ENCODE results near the gene DCC. TPM values are rescaled to one million over a fixed set of nuclear protein-coding genes. Genes with fewer than 3 reads are reported as not detected.

Gene DCC
- total RNA-seq, 1 donor from 2014 or later: under 0.01 TPM

DNA sequence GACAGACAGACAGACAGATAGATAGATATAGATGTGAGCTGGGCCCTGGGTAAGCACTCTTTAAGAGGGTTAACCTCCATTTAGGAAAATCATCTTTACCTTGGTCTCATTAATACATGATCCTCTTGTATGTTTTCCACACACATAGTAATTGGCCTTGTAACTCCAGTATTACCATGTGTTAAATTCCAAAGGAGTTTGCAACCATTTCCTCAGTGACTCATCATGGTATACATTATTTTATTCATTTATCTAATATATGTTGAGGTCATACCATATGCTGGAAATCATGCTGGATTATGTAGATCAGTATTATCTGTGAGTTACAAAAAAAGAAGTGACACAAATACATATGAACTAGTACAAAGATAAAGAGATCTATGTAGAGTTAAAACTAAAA lies 504.3 kb downstream of the DCC start:
- no peaks in the 10 kb centered on the region for H3K4me1 ChIP-seq (ENCODE audit: control insufficient read depth in 3 of 3, insufficient read depth in 3 of 3, low read length in 3 of 3)
- H3K9me3 ChIP-seq (ENCODE audit: control insufficient read depth in 3 of 3, low read length in 3 of 3): peaks cover 0 to 2% (median 0%) of the 10 kb centered on the region in 3 donors
- no peaks in the 10 kb centered on the region for H3K36me3 ChIP-seq (ENCODE audit: control insufficient read depth in 3 of 3, insufficient read depth in 3 of 3, low read length in 3 of 3)
- H3K4me3 ChIP-seq (ENCODE audit: low read length in 3 of 3): no peak overlapping the region
- H3K27me3 ChIP-seq (ENCODE audit: control insufficient read depth in 3 of 3, insufficient read depth in 3 of 3, low read length in 3 of 3): no peaks in the 10 kb centered on the region
- no peak overlapping the region for H3K9ac ChIP-seq (ENCODE audit: low read depth in 1 of 3, low read length in 3 of 3)
- no peak overlapping the region for H3K27ac ChIP-seq (ENCODE audit: low read depth, low read length)

DNA sequence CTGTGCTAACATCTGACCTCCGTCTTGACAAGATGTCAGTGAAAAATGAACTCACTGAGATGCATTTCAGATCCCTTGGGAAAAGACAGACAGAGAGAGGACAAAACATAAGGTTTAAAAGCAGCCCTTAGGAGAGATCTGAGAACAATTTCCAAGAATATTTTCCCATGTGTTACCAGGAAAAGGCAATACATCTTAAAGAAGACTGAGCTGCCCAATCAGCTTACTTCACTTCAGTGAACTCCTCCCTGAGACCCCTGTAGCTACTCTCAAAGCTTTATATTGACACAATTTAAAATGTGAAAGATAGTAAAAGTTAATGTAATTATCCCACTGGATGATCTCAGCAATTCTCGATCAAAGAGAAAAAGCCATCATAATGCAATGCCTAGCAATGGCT lies 505.0 kb downstream of the DCC start:
- H3K9me3 ChIP-seq (ENCODE audit: control insufficient read depth in 3 of 3, low read length in 3 of 3): peaks cover 0 to 2% (median 0%) of the 10 kb centered on the region in 3 donors
- no peak overlapping the region for H3K27ac ChIP-seq (ENCODE audit: low read depth, low read length)
- H3K36me3 ChIP-seq (ENCODE audit: control insufficient read depth in 3 of 3, insufficient read depth in 3 of 3, low read length in 3 of 3): no peaks in the 10 kb centered on the region
- no peaks in the 10 kb centered on the region for H3K27me3 ChIP-seq (ENCODE audit: control insufficient read depth in 3 of 3, insufficient read depth in 3 of 3, low read length in 3 of 3)
- H3K4me3 ChIP-seq (ENCODE audit: low read length in 3 of 3): no peak overlapping the region
- no peaks in the 10 kb centered on the region for H3K4me1 ChIP-seq (ENCODE audit: control insufficient read depth in 3 of 3, insufficient read depth in 3 of 3, low read length in 3 of 3)
- H3K9ac ChIP-seq (ENCODE audit: low read depth in 1 of 3, low read length in 3 of 3): no peak overlapping the region

GRCh38 chr18:52850031-52850560 lies 510.1 kb downstream of the DCC start:
- no peaks in the 10 kb centered on the region for H3K36me3 ChIP-seq (ENCODE audit: control insufficient read depth in 3 of 3, insufficient read depth in 3 of 3, low read length in 3 of 3)
- H3K4me3 ChIP-seq (ENCODE audit: low read length in 3 of 3): no peak overlapping the region
- H3K4me1 ChIP-seq (ENCODE audit: control insufficient read depth in 3 of 3, insufficient read depth in 3 of 3, low read length in 3 of 3): no peaks in the 10 kb centered on the region
- no peak overlapping the region for H3K27ac ChIP-seq (ENCODE audit: low read depth, low read length)
- no peaks in the 10 kb centered on the region for H3K9me3 ChIP-seq (ENCODE audit: control insufficient read depth in 3 of 3, low read length in 3 of 3)
- H3K9ac ChIP-seq (ENCODE audit: low read depth in 1 of 3, low read length in 3 of 3): no peak overlapping the region
- no peaks in the 10 kb centered on the region for H3K27me3 ChIP-seq (ENCODE audit: control insufficient read depth in 3 of 3, insufficient read depth in 3 of 3, low read length in 3 of 3)

- Histone ChIP-seq H3K9ac (ENCODE audit: low read depth in 1 of 3, low read length in 3 of 3) (no peak overlapping the region), H3K4me3 (ENCODE audit: low read length in 3 of 3) (no peak overlapping the region), H3K27me3 (ENCODE audit: control insufficient read depth in 3 of 3, insufficient read depth in 3 of 3, low read length in 3 of 3) (no peaks in the 10 kb centered on the region), H3K27ac (ENCODE audit: low read depth, low read length) (no peak overlapping the region), H3K36me3 (ENCODE audit: control insufficient read depth in 3 of 3, insufficient read depth in 3 of 3, low read length in 3 of 3) (no peaks in the 10 kb centered on the region), H3K9me3 (ENCODE audit: control insufficient read depth in 3 of 3, low read length in 3 of 3) (no peaks in the 10 kb centered on the region), H3K4me1 (ENCODE audit: control insufficient read depth in 3 of 3, insufficient read depth in 3 of 3, low read length in 3 of 3) (no peaks in the 10 kb centered on the region)
Observed at GRCh38 chr18:52861558-52861957, 521.6 kb downstream of the DCC start.

DNA sequence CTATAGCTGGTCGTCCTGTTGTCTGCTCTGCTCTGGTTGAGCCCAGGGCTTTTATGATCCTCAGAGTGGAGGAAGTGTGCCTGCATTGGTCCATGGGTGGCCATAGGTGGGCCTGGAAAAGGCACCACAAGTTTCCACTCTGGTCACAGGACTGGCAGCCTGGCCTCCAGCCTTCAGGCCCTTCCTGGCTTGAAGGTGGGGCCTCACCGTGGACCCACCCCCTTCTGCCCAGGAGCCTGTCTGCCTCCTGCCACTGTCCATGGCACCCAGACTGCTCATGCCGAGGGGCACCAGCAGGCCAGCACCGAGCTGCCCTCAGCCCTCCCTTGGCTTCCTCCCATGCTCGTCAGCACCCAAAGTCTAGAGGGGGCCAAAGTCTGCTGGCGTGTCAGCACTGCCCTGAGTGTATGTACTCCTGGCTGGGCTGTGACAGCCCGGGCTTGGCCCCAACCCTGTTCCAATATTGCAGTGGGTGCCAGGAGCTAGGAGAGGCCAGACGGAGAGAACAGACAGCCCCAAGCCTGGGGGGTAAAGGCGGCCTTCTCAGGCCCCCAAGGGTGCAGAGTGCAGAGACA lies 529.4 kb downstream of the DCC start:
- Histone ChIP-seq H3K9ac (ENCODE audit: low read depth in 1 of 3, low read length in 3 of 3) (no peak overlapping the region), H3K9me3 (ENCODE audit: control insufficient read depth in 3 of 3, low read length in 3 of 3) (no peaks in the 10 kb centered on the region), H3K4me3 (ENCODE audit: low read length in 3 of 3) (no peak overlapping the region), H3K36me3 (ENCODE audit: control insufficient read depth in 3 of 3, insufficient read depth in 3 of 3, low read length in 3 of 3) (no peaks in the 10 kb centered on the region), H3K27me3 (ENCODE audit: control insufficient read depth in 3 of 3, insufficient read depth in 3 of 3, low read length in 3 of 3) (no peaks in the 10 kb centered on the region), H3K27ac (ENCODE audit: low read depth, low read length) (no peak overlapping the region), H3K4me1 (ENCODE audit: control insufficient read depth in 3 of 3, insufficient read depth in 3 of 3, low read length in 3 of 3) (no peaks in the 10 kb centered on the region)

- no peaks in the 10 kb centered on the region for H3K27me3 ChIP-seq (ENCODE audit: control insufficient read depth in 3 of 3, insufficient read depth in 3 of 3, low read length in 3 of 3)
- no peaks in the 10 kb centered on the region for H3K9me3 ChIP-seq (ENCODE audit: control insufficient read depth in 3 of 3, low read length in 3 of 3)
- H3K27ac ChIP-seq (ENCODE audit: low read depth, low read length): no peak overlapping the region
- H3K9ac ChIP-seq (ENCODE audit: low read depth in 1 of 3, low read length in 3 of 3): no peak overlapping the region
- H3K36me3 ChIP-seq (ENCODE audit: control insufficient read depth in 3 of 3, insufficient read depth in 3 of 3, low read length in 3 of 3): no peaks in the 10 kb centered on the region
- H3K4me3 ChIP-seq (ENCODE audit: low read length in 3 of 3): no peak overlapping the region
- no peaks in the 10 kb centered on the region for H3K4me1 ChIP-seq (ENCODE audit: control insufficient read depth in 3 of 3, insufficient read depth in 3 of 3, low read length in 3 of 3)
Observed at GRCh38 chr18:52869942-52870907, 530.2 kb downstream of the DCC start.

DNA sequence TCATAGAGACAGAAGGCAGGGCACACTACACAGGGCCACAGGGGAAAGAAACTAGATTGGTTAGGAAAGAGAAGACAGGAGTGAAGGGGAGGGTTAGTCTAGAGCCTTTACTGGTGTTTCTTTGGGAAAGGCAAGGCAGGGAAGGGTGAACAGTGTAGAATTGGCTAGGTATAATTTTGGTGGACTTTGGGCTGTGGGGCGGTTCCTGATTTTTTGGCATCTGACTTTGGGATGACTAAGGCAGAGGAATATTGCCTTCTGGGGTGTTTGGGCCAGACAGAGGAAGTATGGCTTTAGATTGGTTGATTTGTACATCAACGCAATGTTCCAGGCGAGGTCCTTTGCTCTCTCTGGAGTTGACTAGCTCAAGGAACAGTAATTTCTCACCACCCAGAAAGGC lies 534.8 kb downstream of the DCC start:
- H3K9me3 ChIP-seq (ENCODE audit: control insufficient read depth in 3 of 3, low read length in 3 of 3): no peaks in the 10 kb centered on the region
- no peaks in the 10 kb centered on the region for H3K36me3 ChIP-seq (ENCODE audit: control insufficient read depth in 3 of 3, insufficient read depth in 3 of 3, low read length in 3 of 3)
- no peaks in the 10 kb centered on the region for H3K4me1 ChIP-seq (ENCODE audit: control insufficient read depth in 3 of 3, insufficient read depth in 3 of 3, low read length in 3 of 3)
- H3K9ac ChIP-seq (ENCODE audit: low read depth in 1 of 3, low read length in 3 of 3): no peak overlapping the region
- H3K27ac ChIP-seq (ENCODE audit: low read depth, low read length): no peak overlapping the region
- no peak overlapping the region for H3K4me3 ChIP-seq (ENCODE audit: low read length in 3 of 3)
- no peaks in the 10 kb centered on the region for H3K27me3 ChIP-seq (ENCODE audit: control insufficient read depth in 3 of 3, insufficient read depth in 3 of 3, low read length in 3 of 3)

DNA sequence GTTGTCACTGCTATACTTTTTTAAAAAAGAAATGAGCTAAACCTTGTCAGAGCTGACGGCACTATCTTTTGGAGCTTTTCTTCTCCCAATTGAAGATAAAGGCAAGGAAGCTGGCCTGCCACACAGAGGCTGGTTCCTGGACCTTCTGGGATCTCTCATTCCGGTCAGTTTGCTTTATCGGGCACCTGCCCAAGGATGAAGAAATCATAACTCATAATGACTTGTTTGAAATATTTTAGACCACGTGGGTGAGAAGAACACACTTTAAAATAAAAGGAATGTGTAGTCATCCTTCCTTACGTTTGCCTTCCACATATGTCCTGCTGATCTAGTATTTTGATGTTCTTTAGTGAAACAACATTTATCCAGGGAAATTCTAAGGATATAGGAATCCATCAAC lies 535.7 kb downstream of the DCC start:
- Histone ChIP-seq H3K4me1 (ENCODE audit: control insufficient read depth in 3 of 3, insufficient read depth in 3 of 3, low read length in 3 of 3) (no peaks in the 10 kb centered on the region), H3K9me3 (ENCODE audit: control insufficient read depth in 3 of 3, low read length in 3 of 3) (no peaks in the 10 kb centered on the region), H3K36me3 (ENCODE audit: control insufficient read depth in 3 of 3, insufficient read depth in 3 of 3, low read length in 3 of 3) (no peaks in the 10 kb centered on the region), H3K9ac (ENCODE audit: low read depth in 1 of 3, low read length in 3 of 3) (no peak overlapping the region), H3K4me3 (ENCODE audit: low read length in 3 of 3) (no peak overlapping the region), H3K27me3 (ENCODE audit: control insufficient read depth in 3 of 3, insufficient read depth in 3 of 3, low read length in 3 of 3) (no peaks in the 10 kb centered on the region), H3K27ac (ENCODE audit: low read depth, low read length) (no peak overlapping the region)

GRCh38 chr18:52888014-52888413 lies 548.0 kb downstream of the DCC start:
- Histone ChIP-seq H3K27me3 (ENCODE audit: control insufficient read depth in 3 of 3, insufficient read depth in 3 of 3, low read length in 3 of 3) (no peaks in the 10 kb centered on the region), H3K4me3 (ENCODE audit: low read length in 3 of 3) (no peak overlapping the region), H3K4me1 (ENCODE audit: control insufficient read depth in 3 of 3, insufficient read depth in 3 of 3, low read length in 3 of 3) (no peaks in the 10 kb centered on the region), H3K9me3 (ENCODE audit: control insufficient read depth in 3 of 3, low read length in 3 of 3) (peaks cover 0 to 4% (median 0%) of the 10 kb centered on the region in 3 donors), H3K36me3 (ENCODE audit: control insufficient read depth in 3 of 3, insufficient read depth in 3 of 3, low read length in 3 of 3) (no peaks in the 10 kb centered on the region), H3K9ac (ENCODE audit: low read depth in 1 of 3, low read length in 3 of 3) (no peak overlapping the region), H3K27ac (ENCODE audit: low read depth, low read length) (no peak overlapping the region)

- Histone ChIP-seq H3K27ac (ENCODE audit: low read depth, low read length) (no peak overlapping the region), H3K36me3 (ENCODE audit: control insufficient read depth in 3 of 3, insufficient read depth in 3 of 3, low read length in 3 of 3) (no peaks in the 10 kb centered on the region), H3K9me3 (ENCODE audit: control insufficient read depth in 3 of 3, low read length in 3 of 3) (no peaks in the 10 kb centered on the region), H3K9ac (ENCODE audit: low read depth in 1 of 3, low read length in 3 of 3) (no peak overlapping the region), H3K27me3 (ENCODE audit: control insufficient read depth in 3 of 3, insufficient read depth in 3 of 3, low read length in 3 of 3) (no peaks in the 10 kb centered on the region), H3K4me1 (ENCODE audit: control insufficient read depth in 3 of 3, insufficient read depth in 3 of 3, low read length in 3 of 3) (no peaks in the 10 kb centered on the region), H3K4me3 (ENCODE audit: low read length in 3 of 3) (no peak overlapping the region)
Observed at GRCh38 chr18:52894801-52895200, 554.8 kb downstream of the DCC start.
